ENCODE results near the gene SGMS2.
A peak's percentile ranks its signal among the peaks of the same experiment; 100 is the strongest.
"Not testable (repeated sequence)": the region's sequence is repeated elsewhere in the genome, so short reads cannot be mapped to it uniquely, and the experiment has no call there.

Gene SGMS2

DNA sequence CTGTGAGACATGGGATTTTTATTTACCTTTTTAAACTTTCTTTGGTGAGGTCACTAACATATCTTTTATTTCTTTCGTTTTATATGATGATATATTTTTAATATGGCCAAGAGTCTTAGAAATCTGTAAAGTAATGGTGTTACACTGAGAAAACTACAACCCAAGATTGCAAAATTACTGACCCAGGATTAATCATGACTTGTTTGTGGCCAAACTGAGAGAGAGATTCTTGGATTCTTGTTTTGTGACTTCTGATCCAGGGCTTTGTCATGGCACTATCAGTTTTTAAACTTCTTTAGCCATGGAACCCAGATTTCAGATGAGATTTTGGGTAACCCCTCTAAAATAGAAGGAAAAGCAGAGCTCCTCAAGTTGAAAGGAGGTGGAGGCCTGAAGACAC lies 42.0 kb downstream of the SGMS2 start:
- DNase-seq = no peak

DNA sequence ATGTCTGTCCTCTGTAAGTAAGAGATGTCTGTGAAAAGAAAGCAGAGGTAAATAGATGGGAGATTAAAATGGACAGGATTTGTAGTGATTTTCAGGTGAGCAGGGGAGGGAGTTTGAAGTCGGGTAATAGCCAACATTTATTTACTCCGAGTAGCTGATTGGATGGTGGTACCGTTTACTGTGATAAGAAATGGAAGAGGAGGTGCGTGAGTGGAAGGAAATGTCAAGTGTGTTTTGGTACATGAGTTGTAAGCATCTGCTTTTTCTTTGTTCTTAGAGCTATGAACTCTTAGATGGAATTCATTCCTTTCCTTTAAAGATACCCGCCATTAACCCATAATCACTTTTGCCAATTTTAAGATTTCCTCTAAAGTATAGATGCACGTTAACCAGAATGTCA lies 45.5 kb downstream of the SGMS2 start:
- DNase-seq = no peak

DNA sequence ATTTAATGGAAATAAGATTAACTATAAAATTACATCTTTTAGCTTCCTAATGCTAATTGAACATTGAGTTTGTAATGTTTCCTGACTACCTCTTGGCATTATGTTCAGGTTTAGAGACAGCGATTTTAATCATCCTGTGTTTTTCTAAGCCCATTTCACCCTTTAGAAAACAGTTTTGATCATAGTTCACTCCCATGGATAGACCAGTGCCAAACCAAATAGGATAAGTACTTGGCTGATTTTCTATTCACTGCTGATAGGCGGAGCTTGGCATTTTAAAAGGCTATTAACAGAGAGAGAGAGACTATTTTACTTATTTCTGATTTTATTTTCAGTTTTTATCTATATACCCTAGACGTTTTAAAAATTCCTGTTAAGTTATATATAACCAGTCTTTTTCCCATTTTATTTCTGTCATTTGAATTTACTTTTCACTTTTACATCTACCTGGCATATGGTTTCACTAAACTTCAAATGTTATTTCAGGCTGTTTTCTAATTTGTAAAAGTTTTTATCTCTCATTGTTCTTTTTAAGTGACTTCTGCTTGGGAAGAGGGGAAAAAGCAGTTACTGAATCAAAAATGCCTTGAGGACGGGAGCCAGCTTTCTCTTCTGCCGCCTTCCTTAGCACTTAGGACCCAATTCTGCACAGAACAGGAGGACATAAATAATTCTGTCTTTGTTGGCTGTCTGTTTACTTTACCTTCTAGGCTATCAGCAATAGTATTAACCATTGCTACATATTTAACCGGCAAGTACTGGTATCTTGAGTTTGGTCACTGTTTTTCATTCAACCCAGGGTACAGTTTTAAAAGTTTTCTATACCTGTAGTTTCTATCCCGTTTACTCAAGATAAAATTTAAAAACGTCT lies 46.4 kb downstream of the SGMS2 start:
- no peak for DNase-seq

DNA sequence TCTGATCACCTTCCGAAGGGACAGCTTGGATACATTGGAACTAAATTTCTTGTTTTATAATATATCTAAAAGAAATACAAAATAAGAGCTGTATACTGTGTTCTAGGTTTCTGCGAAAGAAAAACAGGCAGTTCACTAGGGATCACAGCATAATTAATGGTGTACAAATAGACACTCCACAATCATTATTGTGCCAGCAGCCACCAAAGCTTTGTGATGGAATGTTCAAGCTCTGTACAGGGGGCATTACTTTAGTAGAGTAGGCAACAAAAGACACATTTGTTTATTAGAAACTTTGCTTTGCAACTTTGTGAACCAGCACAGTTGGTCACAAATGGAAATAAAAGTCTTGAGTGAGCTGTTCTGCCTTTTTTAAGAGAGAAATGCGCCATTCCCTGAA lies 49.3 kb downstream of the SGMS2 start:
- no peak for DNase-seq

DNA sequence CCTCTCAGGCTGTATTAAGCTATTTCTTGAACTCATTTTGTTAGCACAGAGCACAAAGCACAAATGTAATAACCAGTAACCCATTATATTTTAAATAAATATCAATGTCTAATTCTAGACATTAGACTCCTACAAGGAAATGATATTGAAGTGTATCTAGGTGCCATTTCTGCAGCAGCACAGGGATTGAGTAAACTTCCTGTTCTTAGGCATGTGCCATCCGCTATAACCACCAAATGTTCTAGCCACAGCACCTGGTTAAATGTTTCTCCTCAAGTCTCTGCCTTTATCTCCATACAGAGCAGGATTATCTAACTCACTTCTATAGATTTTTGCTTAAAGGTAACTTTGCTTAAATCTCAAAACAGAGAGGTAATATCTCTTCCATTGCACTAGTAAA lies 51.4 kb downstream of the SGMS2 start:
- DNase-seq = no peak

DNA sequence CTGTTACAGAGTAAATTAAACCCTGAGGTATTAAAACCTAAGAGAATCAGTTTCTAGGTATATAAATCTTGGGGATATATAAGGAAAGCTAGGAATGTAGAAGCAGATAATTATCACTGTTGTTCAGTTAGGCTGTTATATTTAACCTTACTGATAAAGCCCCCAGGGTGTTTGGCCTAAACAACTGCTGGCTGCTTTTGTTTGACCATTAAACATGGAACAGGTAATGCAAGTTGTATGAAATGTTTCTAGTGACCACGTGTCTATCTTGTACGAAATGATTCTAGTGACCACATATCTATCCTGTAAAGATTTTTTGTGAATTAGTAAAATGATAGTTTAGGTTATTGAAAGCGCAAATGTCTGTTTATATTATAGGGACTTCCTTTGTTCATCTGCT lies 52.6 kb downstream of the SGMS2 start:
- no peak for DNase-seq

DNA sequence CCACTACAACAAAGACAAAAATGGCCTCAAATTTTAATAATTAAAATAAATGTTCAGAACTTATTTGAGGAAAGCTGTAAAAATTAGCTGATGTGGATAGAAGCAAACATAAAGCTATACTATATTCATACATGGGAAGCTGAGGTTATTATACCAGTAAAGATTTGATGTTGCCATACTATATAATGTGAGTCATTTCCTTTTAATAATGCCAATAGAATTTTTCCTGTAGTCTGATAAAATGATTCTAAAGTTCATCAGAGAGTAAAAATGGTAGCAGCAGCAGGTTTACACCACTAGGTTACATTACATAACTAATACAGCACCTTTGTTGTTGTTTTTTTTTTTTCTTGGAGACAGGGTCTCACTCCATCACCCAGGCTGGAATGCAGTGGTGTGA lies 61.1 kb downstream of the SGMS2 start:
- DNase-seq = no peak

DNA sequence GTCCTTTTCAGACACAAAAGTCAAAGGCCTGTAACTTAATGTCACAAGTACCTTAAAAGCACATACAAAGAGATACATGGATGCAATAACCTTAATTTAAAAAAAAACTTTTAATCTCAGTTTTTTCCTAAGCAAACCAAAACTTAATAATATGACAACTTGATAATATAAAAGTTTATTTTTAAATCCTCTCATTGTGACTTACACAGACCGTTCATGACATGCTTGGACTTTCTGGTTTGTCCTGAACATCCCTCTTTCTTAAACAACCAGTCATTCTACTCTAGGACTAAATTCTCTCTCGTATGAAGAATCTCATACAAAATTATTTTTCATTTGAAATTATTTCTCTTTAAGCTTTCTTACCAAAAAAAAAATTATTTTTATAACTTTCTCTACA lies 63.5 kb downstream of the SGMS2 start:
- DNase-seq = no peak

DNA sequence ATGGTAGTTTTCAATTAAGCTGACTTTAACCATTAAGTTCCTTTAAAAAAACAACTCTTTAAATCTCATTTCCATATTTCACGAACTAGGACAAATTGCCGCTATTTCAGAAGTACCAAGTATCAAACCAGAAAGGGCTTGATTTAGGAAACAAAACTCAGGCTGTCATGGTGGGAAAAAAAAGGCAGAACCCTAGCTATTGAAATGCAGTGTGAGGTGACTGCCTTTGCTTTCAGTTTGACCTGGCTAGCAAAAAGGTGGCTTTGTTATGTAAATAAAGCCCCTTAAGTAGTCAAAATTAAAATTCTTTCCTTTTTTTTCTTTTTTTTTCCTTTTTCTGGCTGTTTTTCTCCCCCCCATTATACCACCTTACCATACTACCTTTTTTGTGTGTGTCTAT lies 66.0 kb downstream of the SGMS2 start:
- DNase-seq = no peak

DNA sequence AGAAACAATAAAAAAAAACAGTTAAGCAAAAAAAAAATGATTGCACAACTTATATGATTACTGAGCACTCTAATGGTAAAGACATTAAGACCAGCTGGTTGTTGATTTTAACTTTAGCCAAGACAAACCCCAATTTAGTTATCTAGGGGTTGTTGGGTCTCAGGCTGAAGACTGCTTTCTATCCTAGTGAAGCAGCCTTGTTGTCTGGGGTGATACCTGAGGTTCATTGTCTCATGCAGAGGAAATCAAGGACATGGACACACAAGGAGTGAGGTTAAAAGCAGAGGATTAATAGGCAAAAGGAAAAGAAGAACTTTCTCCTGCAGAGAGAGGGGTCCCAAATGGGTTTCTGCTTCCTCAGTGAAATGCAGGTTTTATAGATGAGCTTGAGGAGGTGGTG lies 66.6 kb downstream of the SGMS2 start:
- DNase-seq = no peak

DNA sequence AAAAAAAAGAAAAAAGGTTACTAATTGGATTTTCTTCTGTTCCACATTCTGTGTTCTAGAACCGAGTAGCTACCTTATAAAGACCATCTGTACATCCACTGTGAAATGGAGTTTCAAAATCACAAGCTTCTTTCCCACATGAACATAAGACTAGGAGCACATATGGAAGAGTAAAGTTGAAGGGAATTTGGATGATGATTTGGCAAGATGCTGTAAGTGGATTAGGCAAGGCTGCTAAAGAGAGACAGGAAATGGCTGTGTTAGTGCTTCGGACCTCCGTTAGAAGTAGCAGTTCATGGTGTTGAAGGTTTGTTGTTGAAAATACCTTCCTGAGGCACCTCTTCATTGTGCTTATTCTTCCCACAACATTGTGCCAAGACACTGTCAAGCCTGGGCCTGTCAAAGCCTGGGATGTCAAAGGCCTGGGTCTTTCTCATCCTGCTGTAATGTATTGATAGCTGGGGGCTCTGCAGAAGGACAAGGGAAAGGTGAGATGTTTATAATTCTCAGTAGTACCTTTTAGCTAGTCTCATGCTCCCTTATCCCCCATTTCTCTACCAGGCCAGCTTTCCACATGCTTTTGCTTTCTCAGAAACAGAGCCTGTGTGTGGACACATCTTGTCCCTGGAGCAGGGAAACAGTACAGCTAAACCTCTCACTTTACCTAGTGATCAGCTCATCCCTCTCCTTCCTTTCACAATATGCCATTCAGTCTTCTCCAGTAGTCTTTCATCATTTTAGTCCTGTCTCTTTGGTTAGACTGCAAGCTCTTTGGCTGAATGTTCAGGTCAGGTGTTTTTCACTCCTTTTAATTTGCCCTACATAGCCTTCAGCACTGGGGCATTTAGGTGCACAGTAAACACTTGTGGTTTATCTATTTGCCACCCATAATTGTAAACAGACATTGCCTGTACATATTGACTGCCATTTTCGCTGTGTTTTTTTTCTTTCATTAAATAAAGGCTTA lies 68.7 kb downstream of the SGMS2 start:
- DNase-seq = peak; percentile 13

DNA sequence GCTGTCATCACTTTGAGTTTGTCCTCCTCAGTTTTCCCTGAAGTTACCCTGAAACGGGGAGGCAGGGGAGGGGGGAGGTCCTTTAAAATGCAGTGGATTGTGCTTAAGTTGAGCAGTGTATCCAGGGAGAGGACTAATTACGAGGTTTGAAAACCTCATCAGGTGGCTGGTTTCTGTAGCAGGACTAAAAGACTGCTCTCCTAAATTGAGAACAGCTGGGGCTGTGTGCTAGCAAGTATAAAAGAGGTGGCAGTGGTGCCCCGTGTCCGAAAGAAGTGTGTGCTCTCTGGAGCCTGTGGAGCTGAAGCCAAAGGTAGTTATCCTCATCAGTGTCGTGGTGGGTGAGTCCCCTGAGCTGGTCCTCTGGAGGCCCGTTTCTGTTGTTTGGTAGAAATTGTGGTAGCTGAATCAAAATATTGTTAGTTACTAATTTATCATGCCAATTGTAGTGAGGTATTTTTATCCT lies 69.4 kb downstream of the SGMS2 start:
- DNase-seq = no peak

DNA sequence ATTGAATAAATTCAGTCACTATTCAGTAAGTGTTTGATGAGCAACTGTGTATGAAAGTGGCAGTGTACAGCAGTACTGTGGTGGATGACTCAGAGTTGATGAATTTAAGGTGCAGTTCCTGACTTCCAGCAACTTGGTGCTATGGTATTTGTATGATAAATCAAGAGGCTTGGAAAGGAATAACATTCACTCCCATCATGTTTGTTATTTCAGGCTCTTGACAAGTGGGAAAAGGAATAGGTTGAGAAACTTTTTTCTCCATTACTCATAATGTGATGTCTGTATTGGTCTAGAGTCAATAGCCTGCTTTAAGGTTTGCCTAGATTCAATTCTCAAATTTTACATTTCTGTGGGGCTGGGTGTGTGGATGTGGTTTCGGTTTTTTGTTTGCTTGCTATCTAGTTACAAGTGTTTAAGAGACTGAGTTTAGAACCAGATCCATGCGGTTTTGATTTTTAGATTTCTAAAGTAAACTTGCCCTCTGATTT lies 71.5 kb downstream of the SGMS2 start:
- peak; percentile 96 for DNase-seq

DNA sequence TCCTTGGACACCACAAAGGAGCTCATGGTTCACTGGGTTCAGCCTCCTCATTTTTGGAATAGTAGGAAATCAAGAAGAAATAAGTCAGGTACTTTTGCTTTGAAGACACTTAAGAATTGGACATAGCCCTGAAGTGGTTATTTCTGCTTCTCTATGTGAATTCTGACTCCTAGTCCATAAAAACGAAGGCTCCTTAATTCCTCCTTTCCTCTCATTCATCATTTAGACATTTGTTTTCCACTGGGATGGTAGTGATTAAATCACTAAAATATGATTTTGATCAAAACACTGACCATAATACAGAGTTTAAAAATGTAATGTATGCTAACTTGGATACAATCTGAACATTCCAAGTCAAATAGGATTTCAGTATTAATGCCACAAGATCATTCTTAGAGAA lies 71.9 kb downstream of the SGMS2 start:
- peak; percentile 77 for DNase-seq

DNA sequence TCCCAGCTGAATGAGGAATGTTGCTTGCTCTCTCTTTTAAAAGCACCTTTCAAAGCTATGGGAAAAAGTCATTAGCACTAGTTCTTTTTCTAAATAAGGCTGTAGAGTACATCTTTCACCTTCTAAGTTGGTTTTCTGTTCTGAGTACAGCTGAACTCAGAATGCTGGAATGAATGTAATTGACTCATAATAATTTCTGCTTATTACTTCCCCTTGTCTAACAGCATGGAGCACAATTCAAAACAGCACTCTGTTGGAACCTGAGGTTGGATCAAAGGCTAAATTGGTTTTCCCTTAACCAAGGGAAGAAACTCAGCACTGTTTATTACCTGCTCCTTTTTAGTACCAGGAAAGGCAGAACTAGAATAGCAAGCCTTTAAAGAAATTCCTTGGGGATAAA lies 73.1 kb downstream of the SGMS2 start:
- DNase-seq = no peak

DNA sequence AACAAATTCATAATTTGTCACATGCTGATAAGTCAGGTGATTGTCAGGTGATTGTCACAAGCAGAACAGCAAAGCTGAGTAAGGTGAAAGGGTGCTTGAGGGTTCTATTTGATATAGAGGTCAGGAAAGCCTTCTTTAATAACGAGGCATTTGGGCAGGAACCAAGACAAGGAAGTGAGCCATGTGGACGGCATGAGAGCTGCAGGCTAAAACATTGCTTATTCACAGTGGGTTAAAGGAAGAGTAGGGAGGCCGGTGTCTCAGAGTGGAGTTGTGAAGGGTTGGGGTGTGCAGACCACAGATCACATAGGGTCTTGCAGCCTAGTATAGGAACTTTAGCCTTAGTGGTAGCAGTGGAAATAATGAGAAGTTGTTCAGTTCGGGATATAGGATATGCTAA lies 75.3 kb downstream of the SGMS2 start:
- no peak for DNase-seq

DNA sequence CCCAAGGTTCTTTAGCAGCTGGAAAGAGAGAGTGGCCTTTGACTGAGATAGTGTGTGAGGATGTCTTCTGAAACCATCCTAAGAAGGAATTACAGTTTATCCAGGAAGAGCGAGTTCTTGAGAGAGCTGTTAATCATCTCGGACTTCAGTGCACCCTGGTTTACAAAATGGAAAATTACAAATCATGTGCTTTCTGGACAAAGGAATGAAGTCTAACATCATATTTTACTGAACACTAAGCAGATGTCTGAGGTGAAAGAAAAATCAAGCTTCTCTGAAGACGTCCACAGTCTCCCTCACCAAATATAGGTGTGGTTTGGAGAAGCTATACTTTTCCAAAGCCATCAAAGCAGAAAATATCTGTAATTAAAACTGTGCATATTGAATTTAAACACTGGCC lies 75.8 kb downstream of the SGMS2 start:
- no peak for DNase-seq

DNA sequence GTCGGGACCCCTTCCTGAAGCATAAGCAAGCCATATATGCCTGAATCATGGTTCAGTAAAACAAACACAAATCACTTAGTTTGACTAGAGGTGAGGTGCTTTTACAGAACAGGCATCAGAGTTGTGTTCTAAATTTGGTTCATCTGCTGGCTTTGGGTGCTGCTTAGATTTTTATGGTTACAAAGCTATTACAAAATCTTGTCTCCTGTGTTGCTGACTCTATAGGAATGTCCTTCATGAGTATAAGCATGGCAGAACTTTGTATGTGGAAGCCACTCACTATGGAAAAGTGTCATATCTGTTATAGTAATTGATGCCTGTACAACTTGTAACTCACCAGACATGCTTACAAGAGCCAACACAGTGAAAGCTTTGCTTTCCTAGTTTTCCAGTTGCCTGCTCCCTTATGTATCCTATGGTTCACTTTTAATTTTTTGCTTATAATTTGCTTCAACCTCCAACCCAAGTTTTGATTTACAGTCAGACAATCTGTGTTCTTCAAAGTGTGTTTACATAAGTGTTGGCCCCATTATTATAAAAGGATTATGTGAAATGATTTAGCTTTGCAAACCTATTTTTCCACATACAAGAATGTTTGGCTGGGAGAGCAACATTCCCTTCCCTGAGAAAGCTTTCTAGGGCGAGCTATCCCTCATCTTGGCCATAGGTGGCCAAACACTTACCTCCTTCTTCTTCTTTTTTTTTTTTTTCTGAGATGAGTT lies 76.6 kb downstream of the SGMS2 start:
- no peak for DNase-seq

DNA sequence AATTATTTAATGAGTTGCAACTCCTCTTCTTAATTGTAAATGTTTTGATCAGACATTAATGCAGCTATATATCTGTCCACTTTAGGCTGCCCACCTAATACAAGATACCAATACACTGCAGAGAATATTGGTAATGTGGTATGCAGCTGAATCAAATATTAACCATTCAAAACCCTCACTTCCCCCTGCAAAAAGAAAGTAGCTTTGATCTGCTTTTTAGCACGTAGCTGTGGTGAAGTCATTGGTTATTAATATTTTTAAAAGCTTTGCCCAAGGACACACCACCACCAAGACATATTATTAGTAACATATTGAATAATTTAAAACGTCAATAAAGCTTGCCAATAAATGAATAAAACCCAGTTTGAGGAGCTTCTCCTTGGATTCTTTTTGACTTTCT lies 78.0 kb downstream of the SGMS2 start:
- no peak for DNase-seq

DNA sequence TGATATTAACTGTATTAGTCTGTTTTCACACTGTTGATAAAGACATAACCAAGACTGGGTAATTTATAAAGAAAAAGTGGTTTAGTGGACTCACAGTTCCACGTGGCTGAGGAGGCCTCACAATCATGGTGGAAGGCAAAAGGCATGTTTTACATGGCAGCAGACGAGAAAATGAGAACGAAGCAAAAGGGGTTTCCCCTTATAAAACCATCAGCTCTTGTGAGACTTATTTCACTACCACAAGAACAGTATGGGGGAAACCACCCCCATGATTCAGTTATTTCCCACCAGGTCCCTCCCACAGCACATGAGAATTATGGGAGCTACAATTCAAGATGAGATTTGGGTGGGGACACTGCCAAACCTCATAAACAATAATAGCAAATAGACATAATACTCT lies 80.3 kb downstream of the SGMS2 start:
- not testable (repeated sequence) for DNase-seq

DNA sequence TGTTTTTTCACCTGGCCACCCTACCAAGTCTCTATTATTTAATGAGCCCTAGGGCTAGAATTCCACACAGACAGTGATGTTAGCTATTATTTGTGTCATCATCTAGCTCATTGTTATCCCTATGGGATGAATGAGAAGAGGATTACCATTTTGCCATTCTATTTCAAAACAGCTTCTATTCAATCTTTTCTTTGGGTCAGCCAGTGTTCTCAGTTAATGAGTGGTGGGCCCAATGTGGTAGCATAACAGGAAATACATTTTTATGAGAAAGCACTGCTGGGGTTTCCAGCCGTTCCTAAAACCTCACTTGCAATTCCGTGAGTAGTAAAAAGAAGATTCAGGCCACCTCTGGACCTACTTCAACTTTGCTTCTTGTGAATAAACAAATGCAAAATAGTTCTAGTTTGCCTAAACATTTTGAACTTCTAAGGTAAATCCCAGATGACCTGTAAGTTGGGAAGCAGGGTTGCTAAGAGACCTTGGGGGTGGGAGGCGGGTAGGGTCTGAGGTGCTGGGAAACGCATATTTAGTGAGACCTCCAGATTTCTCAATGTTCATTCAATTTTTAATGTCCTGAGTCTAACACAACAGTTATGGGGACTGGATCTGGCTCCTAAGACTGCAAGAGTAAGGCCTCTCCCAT lies 81.8 kb downstream of the SGMS2 start:
- no peak for DNase-seq

DNA sequence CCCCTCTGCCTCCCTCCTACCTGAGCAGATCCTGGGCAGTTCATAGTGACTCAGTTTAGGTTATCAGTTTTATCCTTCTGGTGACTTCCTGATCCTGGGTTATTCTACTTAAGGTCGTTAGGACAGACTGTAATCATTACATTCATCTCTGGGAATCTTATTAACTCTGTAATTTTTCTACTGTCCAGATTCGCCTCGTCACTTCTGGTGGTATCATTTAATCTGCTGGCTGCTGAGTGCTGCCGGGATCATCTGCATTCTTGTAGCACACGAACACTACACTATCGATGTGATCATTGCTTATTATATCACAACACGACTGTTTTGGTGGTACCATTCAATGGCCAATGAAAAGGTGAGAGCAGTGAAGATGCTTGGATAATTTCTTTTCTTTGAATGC lies 83.6 kb downstream of the SGMS2 start:
- no peak for DNase-seq

All from fibroblast of skin of scalp (primary cell).